ENCODE results near the gene CFAP251.
A peak's percentile ranks its signal among the peaks of the same experiment; 100 is the strongest.

CFAP251 gene

GRCh38 chr12:122009741-122010140 is 91.3 kb downstream of the CFAP251 start:
- DNase-seq = no peak

- DNase-seq = no peak
Measured at GRCh38 chr12:122012184-122012583, 93.8 kb downstream of the CFAP251 start.

GRCh38 chr12:122013136-122013535 is 94.7 kb downstream of the CFAP251 start:
- DNase-seq = no peak

GRCh38 chr12:122013791-122014590 is 95.6 kb downstream of the CFAP251 start:
- no peak for DNase-seq

- DNase-seq = no peak
Measured at GRCh38 chr12:122014781-122015180, 96.4 kb downstream of the CFAP251 start.

GRCh38 chr12:122018457-122018856 is 100.1 kb downstream of the CFAP251 start:
- no peak for DNase-seq

- no peak for DNase-seq
Measured at GRCh38 chr12:122018937-122019336, 100.5 kb downstream of the CFAP251 start.

- DNase-seq = no peak
Measured at GRCh38 chr12:122020795-122021192, 102.4 kb downstream of the CFAP251 start.

- no peak for DNase-seq
Measured at GRCh38 chr12:122021193-122021821, 102.9 kb downstream of the CFAP251 start.

GRCh38 chr12:122021822-122022392 is 103.5 kb downstream of the CFAP251 start, which contains the start of gene BCL7A:
TSS of gene BCL7A (plus strand) at chr12:122021884. CDS start at chr12:122022092, 208 bp downstream.
- peak; percentile 68 for DNase-seq

GRCh38 chr12:122022393-122023338 is 104.3 kb downstream of the CFAP251 start:
- peak; percentile 32 for DNase-seq

GRCh38 chr12:122023339-122024131 is 105.1 kb downstream of the CFAP251 start:
- peak; percentile 19 for DNase-seq

- DNase-seq = no peak
Measured at GRCh38 chr12:122024132-122024785, 105.9 kb downstream of the CFAP251 start.

GRCh38 chr12:122026706-122027333 is 108.4 kb downstream of the CFAP251 start:
- DNase-seq = no peak

- no peak for DNase-seq
Measured at GRCh38 chr12:122028165-122028904, 109.9 kb downstream of the CFAP251 start.

GRCh38 chr12:122028905-122029560 is 110.6 kb downstream of the CFAP251 start:
- peak; percentile 72 for DNase-seq

- DNase-seq = no peak
Measured at GRCh38 chr12:122029620-122030423, 111.4 kb downstream of the CFAP251 start.

- no peak for DNase-seq
Measured at GRCh38 chr12:122030424-122031035, 112.1 kb downstream of the CFAP251 start.

Data from activated CD4-positive, alpha-beta T cell treated with anti-CD3 and anti-CD28 coated beads, Interleukin-2, Interleukin-6, amounts not matched to agents 100 ng/mL and 50 ng/mL, durations not matched to agents 16 hours and 8 hours (primary cell).